Activated CD8-positive, alpha-beta memory T cell treated with anti-CD3 and anti-CD28 coated beads for 1 hour (primary cell): Measurements from ENCODE around the gene CUX1.
"Not testable (repeated sequence)": the region's sequence is repeated elsewhere in the genome, so short reads cannot be mapped to it uniquely, and the experiment has no call there.

Experiments used
- DNase-seq, 2 donors: peaks; one replicate each; pipeline ENCODE4 v3.0.0-alpha.2; 2020; ENCODE audit warnings: low read depth in 1 of 2; ENCODE audit errors: extremely low read depth in 1 of 2

The CUX1 gene

DNA sequence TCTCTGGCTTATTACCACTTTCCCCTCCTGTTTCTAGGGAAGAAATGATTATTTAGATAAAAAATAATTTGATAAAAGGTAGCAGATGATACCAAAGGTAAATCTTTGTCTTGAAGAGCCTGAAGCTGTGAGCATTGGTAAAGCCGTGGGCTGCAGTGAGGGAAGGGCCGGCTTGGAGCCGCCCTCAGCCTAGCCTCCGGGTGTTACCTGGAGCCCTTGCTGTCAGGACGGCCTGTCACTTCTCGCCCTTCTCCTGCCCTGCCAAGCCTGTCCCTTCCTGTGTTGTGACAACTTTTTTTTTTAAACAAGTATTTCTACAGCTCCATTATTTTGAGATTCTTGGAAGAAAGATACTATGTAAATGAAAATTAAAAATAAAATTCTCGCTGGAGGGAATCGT is 7.0 kb downstream of the CUX1 start:
- no peak for DNase-seq

DNA sequence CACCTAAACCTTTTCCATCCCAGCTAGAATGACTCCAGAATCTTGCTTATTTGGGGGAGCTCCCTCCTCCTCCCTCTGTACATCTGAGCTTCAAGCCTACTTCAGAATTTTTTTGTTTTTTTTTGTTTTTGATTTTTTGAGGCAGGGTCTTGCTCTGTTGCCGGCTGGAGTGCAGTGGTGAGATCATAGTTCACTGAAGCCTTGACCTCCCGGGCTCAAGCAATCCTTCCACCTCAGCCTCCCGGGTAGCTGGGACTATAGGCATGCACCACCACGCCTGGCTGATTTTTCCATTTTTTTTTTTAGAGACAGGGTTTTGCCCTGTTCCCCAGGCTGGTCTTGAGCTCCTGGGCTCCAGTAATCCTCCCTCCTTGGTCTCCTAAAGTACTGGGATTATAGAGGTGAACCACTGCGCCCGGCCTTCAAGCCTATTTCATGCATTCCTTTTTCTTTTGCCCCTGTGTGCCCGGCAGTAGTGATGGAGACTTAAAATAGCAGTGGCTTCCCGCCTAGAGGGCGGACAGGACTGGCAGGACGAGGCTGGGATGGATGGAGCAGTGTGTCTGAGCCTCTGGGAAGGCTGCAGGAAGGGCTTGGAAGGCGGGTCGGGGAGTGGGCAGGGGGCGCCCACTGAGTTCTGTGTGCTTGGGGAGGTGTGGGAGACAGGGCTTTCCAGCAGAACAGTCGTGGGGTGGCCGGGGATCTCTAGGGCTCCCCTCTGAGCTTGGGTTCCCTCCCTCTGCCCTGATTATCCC is 8.8 kb downstream of the CUX1 start:
- DNase-seq, result no peak

DNA sequence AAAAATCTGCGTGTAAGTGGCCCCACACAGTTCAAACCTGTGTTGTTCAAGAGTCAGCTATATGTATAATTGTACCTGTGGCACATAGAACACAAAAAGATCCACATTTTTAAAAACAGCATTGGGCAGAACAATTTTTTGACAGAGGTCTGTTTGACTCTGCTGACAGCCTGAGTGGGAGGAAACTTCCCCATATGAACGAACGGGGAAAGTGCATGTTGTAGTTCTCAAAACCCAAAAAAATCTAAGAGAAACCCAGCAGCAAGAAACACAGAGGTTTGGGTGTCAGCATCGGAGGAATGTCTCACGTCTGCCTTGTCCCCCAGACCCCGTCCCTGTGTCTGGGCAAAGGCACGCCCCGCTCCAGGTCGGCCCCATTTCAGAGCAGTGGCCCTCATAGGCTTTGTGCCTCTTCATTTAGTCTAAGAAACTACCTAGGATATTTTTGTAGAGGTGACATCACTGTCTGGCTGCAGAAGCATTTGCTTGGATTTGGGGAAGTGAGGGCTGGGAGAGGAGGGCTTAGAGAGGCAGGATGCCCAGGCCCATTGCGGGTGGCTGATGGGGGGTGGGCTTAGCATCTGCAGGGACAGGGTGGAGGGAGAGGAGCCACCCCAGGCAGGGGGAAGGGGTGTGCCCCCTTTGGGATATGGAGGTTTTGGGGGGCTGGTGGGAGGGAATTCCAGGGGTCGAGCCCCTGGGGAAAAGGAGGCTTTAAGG is 11.0 kb downstream of the CUX1 start:
- no peak for DNase-seq

DNA sequence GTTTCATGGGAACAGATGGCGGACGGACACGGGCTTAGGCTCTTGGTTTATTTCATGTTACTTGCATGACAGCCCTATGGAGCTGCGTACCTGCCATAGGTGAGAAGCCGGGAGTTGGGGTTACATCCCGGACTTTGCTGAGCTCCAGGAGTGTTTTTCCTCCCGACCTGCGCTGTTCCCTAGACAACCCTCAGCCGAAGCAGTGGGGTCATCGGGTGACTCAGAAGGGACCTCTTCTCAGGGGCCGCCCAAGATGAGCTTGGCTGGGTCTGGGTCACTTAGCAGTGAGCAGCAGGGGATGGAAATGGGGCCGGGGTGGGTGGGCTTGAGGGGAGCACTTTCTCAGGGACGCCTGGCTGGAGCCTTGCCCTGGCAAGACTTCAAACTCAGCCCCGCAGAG is 11.9 kb downstream of the CUX1 start:
- DNase-seq, result no peak

DNA sequence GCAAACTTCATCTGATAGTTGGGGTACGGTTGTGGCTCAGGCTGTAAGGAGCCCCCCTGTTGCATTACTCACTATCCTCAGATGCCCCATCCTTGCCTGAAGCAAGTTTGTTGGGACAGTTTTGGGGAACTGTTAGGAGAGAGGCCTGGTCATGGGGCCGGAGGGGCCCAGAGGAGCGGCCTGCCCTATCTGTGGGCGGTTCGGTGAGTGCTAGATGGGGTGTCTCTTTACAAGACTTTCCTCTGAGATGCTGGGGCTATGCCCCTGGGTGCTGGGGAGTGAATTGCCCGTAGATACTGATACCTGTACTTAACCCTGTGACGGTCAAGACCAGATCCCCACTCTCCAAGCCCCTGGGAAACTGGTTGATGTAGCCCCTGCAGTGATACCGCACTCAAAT is 12.4 kb downstream of the CUX1 start:
- no peak for DNase-seq

DNA sequence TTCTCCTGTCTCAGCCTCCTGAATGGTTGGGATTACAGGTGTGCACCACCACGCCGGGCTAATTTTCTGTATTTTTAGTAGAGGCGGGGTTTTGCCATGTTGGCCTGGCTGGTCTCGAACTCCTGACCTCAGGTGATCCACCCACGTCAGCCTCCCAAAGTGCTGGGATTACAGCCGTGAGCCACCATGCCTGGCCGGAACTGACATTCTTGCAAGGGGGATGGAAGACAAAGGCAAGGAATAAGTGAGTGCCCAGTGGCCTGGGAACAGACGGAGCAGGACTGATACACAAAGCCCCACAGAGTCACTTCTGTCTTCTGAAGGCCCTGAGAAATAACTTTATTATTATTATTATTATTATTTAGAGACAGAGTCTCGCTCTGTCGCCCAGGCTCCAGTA is 14.0 kb downstream of the CUX1 start:
- not testable (repeated sequence) for DNase-seq

DNA sequence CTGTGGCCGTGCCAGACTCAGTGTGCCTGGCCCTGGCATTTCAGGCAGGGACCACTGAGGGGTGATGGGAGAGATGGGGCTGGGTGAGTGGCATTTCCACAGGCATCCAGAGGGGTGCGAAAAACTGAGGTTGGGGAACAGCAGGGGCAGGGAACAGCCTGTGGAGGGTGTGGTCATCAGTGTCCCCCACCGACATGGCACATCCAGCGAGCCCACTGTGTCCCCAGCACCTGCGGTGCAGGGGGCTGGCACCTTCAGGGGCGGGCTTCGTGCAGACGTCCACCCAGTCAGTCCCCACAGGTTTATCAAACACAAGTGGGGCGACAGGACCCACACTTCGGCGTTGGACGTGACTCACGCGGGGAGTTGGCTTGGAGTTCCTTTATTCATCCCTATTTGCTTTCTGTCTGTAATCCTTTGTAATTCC is 14.8 kb downstream of the CUX1 start:
- DNase-seq, result no peak

DNA sequence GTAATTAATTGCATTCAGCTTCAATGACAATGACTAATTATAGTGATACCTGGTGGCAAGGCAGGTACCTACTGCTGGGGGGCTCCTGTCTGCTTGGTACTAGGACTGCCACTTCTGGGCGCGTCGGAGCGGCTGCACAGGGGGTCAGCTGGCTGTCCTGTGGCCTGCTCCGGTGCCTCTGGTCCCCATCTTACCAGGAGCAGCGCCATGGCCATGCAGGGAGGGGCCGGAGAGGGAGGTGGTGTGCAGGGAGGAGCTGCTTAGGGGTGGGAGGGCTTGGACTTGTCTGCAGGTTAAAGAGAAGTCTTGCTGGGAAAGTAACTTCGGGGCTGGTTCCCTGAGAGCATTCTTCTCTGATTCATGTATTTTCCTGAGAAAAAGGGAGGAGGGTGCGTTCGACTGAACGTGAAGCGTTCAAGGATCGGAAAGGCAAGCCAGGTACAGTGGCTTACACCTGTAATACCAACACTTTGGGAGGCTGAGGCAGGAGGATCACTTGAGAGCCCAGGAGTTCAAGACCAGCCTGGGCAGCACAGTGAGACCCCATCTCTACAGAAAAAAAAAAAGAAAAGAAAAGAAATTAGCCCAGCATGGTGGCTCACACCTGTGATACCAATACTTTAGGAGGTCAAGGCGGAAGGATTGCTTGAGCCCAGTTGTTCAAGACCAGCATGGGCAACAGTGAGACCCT is 15.4 kb downstream of the CUX1 start:
- DNase-seq, result no peak

DNA sequence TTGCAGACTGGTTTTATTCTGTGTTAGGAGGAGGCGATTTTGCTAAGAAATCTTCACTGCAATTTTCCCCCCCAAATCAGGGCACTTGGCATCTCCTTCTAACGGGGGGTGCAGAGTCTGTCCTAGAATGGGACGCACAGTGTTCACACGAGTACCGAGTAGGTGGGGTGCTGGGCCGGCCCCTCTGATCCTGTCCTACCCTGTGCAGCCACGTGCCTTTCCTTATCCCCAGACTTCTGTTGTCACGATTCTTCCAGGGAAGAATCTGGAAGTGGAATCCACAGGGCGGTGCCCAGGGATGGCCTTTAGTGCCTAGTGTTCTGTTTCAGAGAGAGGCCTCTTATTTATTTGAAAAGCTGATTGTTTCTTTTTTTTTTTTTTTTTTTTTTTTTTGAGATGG is 16.4 kb downstream of the CUX1 start:
- no peak for DNase-seq

DNA sequence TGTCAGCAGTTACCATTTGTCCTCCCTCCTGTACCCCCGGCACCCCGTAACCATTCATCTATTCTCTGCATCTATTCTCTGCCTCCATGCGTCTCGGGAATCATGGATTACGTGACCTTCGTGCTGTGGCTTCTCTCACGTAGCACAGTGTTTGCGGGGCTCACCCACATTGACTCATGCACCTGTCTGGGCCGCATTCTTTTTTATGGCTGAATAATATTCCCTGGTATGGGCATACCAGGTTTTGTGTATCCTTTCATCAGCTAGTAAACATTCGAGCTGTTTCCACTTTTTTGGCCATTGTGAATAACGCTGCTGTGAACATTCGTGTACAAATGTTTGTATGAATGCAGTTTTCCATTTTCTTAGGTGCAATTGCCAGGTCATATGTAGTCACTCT is 17.7 kb downstream of the CUX1 start:
- DNase-seq, result no peak

DNA sequence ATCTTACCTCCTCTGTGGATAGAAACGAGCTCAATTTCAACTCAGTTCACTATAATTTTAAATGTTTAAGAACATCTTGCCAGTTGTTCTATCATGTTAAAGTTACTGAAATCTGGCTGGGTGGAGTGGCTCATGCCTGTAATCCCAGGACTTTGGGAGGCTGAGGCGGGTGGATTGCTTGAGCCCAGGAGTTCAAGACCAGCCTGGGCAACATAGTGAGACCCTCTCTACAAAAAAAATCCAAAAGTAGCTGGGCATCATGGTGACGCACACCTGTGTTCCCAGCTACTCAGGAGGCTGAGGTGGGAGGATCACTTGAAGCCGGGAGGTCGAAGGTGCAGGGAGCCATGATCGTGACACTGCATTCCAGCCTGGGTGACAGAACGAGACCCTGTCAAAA is 20.0 kb downstream of the CUX1 start:
- DNase-seq, result not testable (repeated sequence)

DNA sequence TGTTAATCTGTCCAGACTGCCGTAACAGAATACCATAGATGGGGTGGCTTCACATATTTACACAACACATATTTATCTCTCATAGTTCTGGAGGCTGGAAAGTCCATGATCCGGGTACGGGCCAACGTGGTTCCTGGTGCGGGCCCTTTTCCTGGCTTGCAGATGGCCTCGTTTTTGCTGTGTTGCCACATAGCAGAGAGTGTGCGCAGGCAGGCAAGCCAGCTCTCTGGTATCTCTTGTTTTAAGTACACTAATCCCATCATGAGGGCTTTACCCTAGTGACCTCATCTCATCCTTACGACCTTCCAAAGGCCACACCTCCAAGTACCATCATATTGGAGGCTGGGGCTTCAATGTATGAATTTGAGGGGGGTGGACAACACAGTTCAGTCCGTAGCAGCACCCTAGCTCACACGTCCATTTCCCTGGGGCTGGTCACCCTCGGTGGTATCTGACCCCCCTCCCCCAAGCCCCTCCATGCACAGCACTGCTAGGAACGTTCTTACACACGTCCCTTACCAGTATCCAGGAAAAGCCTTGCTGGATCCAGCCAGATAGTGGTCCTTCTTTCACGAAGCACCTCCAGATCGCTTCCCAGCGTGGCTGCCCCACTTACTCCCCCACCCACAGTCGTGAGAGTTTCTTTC is 21.5 kb downstream of the CUX1 start:
- no peak for DNase-seq

DNA sequence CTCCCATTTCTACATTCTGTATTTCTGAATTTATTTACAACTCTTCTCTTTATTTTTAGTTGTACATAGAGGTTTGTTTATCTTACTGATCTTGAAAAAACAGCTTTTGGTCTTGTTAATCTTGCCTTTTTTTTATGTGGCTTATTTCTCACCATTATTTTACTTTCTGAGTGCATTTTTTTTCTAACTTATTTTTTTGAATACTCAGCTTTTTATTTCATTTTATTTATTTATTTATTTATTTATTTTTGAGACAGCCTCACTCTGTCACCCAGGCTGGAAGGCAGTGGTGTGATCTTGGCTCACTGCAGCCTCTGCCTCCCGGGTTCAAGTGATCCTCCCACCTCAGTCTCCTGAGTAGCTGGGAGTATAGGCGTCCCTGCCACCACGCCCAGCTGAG is 23.9 kb downstream of the CUX1 start:
- DNase-seq, result no peak

DNA sequence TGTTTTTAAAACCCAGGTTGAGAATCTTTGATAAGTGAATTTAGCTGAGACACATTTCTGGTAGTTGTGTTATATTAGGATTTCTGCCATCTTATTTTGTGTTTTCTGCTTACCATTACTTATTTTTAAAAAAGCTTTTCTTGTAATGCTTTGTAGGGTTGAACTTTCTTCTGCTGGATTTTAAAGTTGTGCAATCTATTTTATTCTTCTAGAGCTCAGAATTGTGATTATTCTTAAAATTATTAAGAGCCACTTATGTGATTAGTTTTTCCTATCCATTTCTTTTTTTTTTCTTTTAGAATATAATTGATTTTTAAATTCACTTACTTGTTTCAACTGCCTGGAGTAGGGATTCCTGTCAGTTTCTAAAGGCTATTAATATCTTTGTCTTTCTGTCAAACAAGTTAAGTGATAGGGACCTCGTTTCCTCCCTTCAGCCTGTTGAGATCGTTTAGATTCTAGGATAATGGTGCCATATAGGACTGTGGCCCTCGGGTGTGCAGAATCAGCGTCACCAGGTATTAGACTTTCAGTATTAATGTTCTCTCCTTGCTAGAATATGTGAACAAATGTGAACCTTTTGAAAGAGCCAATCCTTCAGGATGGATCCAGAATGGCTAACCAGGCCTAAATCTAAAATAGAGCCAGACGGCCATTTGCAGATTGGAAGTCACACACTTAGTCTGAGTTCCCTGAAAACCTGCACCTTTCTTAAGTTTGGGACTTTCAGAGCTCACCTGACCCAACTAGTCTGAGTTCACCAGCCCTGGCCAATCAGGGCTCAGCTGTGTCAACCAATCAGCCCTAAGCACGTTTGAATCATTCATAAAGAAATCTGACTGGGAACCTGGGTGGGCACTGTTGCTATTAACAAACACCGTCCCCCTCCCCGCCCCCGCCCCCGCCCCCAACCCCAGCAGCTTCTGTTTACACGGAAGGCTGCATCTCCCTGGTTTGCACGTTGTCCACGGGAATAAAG is 26.2 kb downstream of the CUX1 start:
- no peak for DNase-seq

DNA sequence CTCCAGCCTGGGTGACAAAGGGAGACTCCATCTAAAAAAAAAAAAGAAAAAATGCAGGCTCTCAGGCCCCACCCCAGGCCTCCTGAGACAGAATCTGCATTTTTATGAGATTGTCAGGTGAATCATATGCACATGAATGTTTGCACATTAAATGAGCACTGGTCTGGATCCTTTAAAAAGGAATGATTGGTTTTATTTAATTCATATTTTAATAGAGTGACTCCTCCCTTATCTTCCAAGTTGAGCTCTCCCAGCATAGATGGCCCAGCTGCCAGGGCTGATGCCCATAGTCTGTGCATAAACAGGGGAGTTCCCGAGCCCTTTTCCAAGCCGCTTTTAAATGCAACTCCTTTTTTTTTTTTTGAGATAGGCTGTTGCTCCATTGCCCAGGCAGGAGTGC is 28.5 kb downstream of the CUX1 start:
- no peak for DNase-seq

DNA sequence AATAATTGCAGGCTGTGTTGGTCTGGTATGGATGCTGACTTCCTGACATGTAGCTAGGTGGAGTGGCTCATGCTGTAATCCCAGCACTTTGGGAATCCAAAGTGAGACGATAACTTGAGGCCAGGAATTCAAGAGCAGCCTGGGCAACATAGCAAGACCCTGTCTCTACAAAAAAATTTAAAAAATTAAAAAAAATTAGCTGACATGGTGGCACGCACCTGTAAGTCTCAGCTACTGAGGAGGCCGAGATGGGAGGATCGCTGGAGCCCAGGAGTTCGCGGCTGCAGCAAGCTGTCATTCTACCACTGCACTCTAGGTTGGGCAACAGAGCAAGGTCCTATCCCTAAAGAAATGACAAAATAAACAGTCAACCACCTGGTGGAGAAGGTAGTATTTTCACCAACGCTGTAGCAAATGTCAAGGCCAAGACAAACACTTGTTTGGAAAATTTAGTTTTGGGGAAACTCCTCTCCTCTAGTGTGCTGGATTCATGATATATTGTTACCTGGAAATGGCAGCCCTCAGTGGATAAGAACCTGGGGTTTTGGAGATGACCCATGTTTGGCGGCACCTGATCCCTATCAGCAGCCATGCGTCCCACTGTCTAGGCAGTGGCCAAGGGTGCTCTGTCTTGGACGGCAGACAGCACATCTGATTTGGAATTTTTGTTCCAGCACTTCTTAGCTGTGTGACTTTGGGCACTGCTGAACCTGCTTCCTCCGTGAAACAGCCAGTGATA is 29.5 kb downstream of the CUX1 start:
- DNase-seq, result no peak

DNA sequence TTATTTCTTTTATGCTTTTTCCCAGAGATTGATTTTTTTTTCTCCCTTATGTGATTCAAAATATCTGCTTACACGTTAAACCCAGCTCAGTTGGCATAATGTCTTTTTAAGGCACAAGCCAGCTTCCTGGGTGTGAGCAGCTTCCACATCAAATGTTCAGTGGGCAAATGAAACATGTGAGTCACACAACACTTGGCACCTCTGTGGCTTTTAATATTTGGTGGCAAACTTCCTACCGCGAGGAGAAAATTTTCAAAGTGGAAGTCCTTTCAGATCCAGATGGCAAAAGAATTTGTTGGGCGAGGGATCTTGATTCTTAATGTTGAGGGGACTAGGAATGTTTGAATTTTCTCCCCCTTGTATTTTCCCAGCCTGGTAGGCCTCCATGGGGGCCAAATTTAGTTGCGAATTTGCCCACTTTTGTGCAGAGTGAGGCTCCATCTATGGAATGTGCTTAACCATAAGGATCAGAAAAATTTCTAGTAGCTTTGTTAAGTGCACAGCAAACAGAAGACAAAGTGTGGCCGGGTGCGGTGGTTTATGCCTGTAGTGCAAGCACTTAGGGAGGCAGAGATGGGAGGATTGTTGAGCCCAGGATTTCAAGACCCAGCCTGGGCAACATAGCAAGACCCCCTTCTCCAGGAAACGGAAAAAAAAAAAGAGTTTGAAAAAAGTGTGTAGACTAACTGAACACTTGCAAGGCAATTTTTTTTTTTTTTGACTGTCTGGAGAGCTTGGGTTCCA is 31.0 kb downstream of the CUX1 start:
- DNase-seq, result no peak

DNA sequence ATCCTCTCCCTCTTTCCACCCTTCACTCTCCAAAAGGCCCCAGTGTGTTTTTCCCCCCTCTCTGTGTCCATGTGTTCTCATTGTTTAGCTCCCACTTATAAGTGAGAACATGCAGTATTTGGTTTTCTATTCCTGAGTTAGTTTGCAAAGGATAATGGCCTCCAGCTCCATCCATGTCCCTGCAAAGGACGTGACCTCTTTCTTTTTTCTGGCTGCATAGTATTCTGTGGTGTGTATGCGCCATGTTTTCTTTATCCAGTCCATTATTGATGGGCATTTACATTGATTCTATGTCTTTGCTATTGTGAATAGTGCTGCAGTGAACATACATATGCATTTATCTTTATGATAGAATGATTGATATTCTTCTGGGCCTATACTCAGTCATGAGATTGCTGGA is 31.9 kb downstream of the CUX1 start:
- not testable (repeated sequence) for DNase-seq

DNA sequence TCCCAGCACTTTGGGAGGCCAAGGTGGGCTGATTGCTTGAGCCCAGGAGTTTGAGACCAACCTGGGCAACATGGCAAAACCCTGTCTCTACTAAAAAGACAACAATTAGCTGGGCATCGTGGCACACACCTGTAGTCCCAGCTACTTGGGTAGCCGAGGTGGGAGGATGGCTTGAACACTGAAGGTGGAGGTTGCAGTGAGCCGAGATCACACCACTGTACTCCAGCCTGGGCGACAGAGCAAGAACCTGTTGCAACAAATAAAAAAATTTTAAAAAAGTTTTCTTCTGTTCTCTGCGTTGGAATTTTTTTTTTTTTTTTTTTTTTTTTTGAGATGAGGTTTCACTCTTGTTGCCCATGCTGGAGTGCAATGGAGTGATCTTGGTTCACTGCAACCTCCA is 34.9 kb downstream of the CUX1 start:
- DNase-seq, result not testable (repeated sequence)
